Measurements from ENCODE around the gene NEK11. TPM values are rescaled to one million over a fixed set of nuclear protein-coding genes. Genes with fewer than 3 reads are reported as not detected.

NEK11 gene
- total RNA-seq, 1 donor from 2014 or later: 6.2 TPM

- H3K4me1 Mint-ChIP-seq (ENCODE audit: unreplicated experiment): no peaks in the 10 kb centered on the region
- no peaks in the 10 kb centered on the region for H3K27me3 Mint-ChIP-seq (ENCODE audit: unreplicated experiment)
- no peak for TF ChIP-seq CTCF (IDR thresholded peaks at IDR 0.05)
- no peak for DNase-seq (ENCODE audit: extremely low spot score, unreplicated experiment)
- H3K9me3 Mint-ChIP-seq (ENCODE audit: unreplicated experiment): peaks cover 8% of the 10 kb centered on the region
- H3K27ac Mint-ChIP-seq (ENCODE audit: unreplicated experiment): no peak overlapping the region
- H3K4me3 Mint-ChIP-seq (ENCODE audit: unreplicated experiment): no peak overlapping the region
- peaks cover 3% of the 10 kb centered on the region for H3K36me3 Mint-ChIP-seq (ENCODE audit: unreplicated experiment)
These were observed 21.4 kb downstream of the NEK11 start for GRCh38 chr3:131048030-131048429.

- H3K27ac Mint-ChIP-seq (ENCODE audit: unreplicated experiment): no peak overlapping the region
- H3K4me1 Mint-ChIP-seq (ENCODE audit: unreplicated experiment): no peaks in the 10 kb centered on the region
- H3K4me3 Mint-ChIP-seq (ENCODE audit: unreplicated experiment): no peak overlapping the region
These were observed 23.3 kb downstream of the NEK11 start for GRCh38 chr3:131050001-131050400.

GRCh38 chr3:131053043-131053859, 26.6 kb downstream of the NEK11 start:
- peak; percentile 54 for TF ChIP-seq CTCF (IDR thresholded peaks at IDR 0.05)
- DNase-seq (ENCODE audit: extremely low spot score, unreplicated experiment): no peak
- no peaks in the 10 kb centered on the region for H3K4me1 Mint-ChIP-seq (ENCODE audit: unreplicated experiment)
- no peaks in the 10 kb centered on the region for H3K9me3 Mint-ChIP-seq (ENCODE audit: unreplicated experiment)
- H3K27me3 Mint-ChIP-seq (ENCODE audit: unreplicated experiment): no peaks in the 10 kb centered on the region
- peaks cover 2% of the 10 kb centered on the region for H3K36me3 Mint-ChIP-seq (ENCODE audit: unreplicated experiment)
- H3K27ac Mint-ChIP-seq (ENCODE audit: unreplicated experiment): no peak overlapping the region
- no peak overlapping the region for H3K4me3 Mint-ChIP-seq (ENCODE audit: unreplicated experiment)

More at GRCh38 chr3:131050001-131050400, 23.3 kb downstream of the NEK11 start:
- DNase-seq (ENCODE audit: extremely low spot score, unreplicated experiment): no peak
- H3K36me3 Mint-ChIP-seq (ENCODE audit: unreplicated experiment): peaks cover 2% of the 10 kb centered on the region
- H3K27me3 Mint-ChIP-seq (ENCODE audit: unreplicated experiment): no peaks in the 10 kb centered on the region
- no peak for TF ChIP-seq CTCF (IDR thresholded peaks at IDR 0.05)
- H3K9me3 Mint-ChIP-seq (ENCODE audit: unreplicated experiment): no peaks in the 10 kb centered on the region

- H3K4me3 Mint-ChIP-seq (ENCODE audit: unreplicated experiment): no peak overlapping the region
- H3K9me3 Mint-ChIP-seq (ENCODE audit: unreplicated experiment): peaks cover 6% of the 10 kb centered on the region
- H3K27ac Mint-ChIP-seq (ENCODE audit: unreplicated experiment): no peak overlapping the region
- H3K27me3 Mint-ChIP-seq (ENCODE audit: unreplicated experiment): no peaks in the 10 kb centered on the region
- TF ChIP-seq CTCF (IDR thresholded peaks at IDR 0.05): no peak
- DNase-seq (ENCODE audit: extremely low spot score, unreplicated experiment): no peak
- H3K4me1 Mint-ChIP-seq (ENCODE audit: unreplicated experiment): no peaks in the 10 kb centered on the region
- no peaks in the 10 kb centered on the region for H3K36me3 Mint-ChIP-seq (ENCODE audit: unreplicated experiment)
These were observed 41.3 kb downstream of the NEK11 start for GRCh38 chr3:131067983-131068382.

- H3K27me3 Mint-ChIP-seq (ENCODE audit: unreplicated experiment): no peaks in the 10 kb centered on the region
These were observed 45.5 kb downstream of the NEK11 start for GRCh38 chr3:131072099-131072559.

More at GRCh38 chr3:131072099-131072559, 45.5 kb downstream of the NEK11 start:
- Mint-ChIP-seq H3K9me3 (ENCODE audit: unreplicated experiment) (no peaks in the 10 kb centered on the region), H3K4me3 (ENCODE audit: unreplicated experiment) (no peak overlapping the region), H3K27ac (ENCODE audit: unreplicated experiment) (no peak overlapping the region), H3K36me3 (ENCODE audit: unreplicated experiment) (no peaks in the 10 kb centered on the region), H3K4me1 (ENCODE audit: unreplicated experiment) (no peaks in the 10 kb centered on the region)
- no peak for TF ChIP-seq CTCF (IDR thresholded peaks at IDR 0.05)
- no peak for DNase-seq (ENCODE audit: extremely low spot score, unreplicated experiment)

Measured in osteocyte (in vitro differentiated cells).